Thyroid gland (tissue), 4 donors: ENCODE measurements around the gene PTPRR.

Source experiments
- POLR2A ChIP-seq, 2 donors: fragments of 450-650 bp; IDR thresholded peaks; one replicate each; pipeline ENCODE4 v1.6.1; 2017; ENCODE audit warnings: antibody characterized with exemption in 2 of 2, mild to moderate bottlenecking in 2 of 2, moderate library complexity in 1 of 2
- TF ChIP-seq, protein P1 (sequence below), 6 experiments: fragments of 200-600 bp in 3 of 6; fragments of 450-650 bp in 3 of 6; sonication (generic) in 3 of 6; IDR thresholded peaks; one replicate each; pipeline ENCODE4 v1.5.1; 2016 to 2019; ENCODE audit warnings: antibody characterized with exemption in 6 of 6, mild to moderate bottlenecking in 2 of 6, inconsistent platforms in 1 of 6, moderate library complexity in 1 of 6

GRCh38 chr12:70686299-70686698 is 234.2 kb downstream of the PTPRR start:
- TF ChIP-seq, protein P1, sequence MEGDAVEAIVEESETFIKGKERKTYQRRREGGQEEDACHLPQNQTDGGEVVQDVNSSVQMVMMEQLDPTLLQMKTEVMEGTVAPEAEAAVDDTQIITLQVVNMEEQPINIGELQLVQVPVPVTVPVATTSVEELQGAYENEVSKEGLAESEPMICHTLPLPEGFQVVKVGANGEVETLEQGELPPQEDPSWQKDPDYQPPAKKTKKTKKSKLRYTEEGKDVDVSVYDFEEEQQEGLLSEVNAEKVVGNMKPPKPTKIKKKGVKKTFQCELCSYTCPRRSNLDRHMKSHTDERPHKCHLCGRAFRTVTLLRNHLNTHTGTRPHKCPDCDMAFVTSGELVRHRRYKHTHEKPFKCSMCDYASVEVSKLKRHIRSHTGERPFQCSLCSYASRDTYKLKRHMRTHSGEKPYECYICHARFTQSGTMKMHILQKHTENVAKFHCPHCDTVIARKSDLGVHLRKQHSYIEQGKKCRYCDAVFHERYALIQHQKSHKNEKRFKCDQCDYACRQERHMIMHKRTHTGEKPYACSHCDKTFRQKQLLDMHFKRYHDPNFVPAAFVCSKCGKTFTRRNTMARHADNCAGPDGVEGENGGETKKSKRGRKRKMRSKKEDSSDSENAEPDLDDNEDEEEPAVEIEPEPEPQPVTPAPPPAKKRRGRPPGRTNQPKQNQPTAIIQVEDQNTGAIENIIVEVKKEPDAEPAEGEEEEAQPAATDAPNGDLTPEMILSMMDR (IDR thresholded peaks at IDR 0.05) = no peak
- TF ChIP-seq POLR2A (IDR thresholded peaks at IDR 0.05) = no peak
